ENCODE data around the gene ZNF79. TPM values are rescaled to one million over a fixed set of nuclear protein-coding genes. Genes with fewer than 3 reads are reported as not detected.

The ZNF79 gene
- total and polyA plus RNA-seq, 2 of the 4 experiments (the other 2 are of a cell fraction): 5.6 to 15.4 TPM

DNA sequence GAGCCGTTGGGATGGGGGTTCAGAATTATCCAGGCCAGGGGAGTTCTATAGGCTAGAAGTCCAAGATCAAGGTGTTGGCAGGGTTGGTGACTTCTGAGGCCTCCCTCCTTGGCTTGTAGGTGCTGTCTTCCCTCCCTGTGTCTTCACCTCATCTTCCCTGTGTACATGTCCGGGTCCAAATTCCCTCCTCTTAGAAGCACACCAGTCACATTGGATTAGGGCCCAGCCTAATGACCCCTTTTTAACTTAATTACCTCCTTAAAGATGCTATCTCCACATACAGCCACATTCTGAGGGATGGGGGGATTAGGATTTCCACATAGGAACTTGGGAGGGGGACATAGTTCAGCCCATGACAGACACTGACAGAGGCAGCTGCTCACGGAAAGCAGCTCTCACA, 39.2 kb downstream of the ZNF79 start:
- ATAC-seq (ENCODE audit: low read depth): no peak
- ChIA-PET CTCF (no interaction called here), POLR2A (ENCODE audit: unreplicated experiment) (no interaction called here)
- H3K9me3 ChIP-seq (ENCODE audit: control insufficient read depth, insufficient read depth, low read length): no peaks in the 10 kb centered on the region
- peaks cover 6% of the 10 kb centered on the region for H3K4me1 ChIP-seq (ENCODE audit: control insufficient read depth, insufficient read depth, low read length)
- no peak overlapping the region for H3K14ac ChIP-seq (replicated peaks; ENCODE audit: low read depth, low read length)
- no peak overlapping the region for H4K91ac ChIP-seq (ENCODE audit: insufficient read depth, low read depth, low read length)
- H2AK9ac ChIP-seq (replicated peaks; ENCODE audit: low read depth, low read length, poor library complexity): no peak overlapping the region
- dilution Hi-C loops (cut with HindIII; ENCODE audit: low sequenced_read_pairs, unreplicated experiment): no loop called here
- H3K27me3 ChIP-seq (ENCODE audit: control insufficient read depth, insufficient read depth, low read length): no peaks in the 10 kb centered on the region
- H3K36me3 ChIP-seq (ENCODE audit: control insufficient read depth, insufficient read depth, low read length): peaks cover 53% of the 10 kb centered on the region
- peak overlapping the region; percentile 26 for H2BK5ac ChIP-seq (ENCODE audit: low read depth, low read length, poor library complexity, severe bottlenecking)
- no peak overlapping the region for H4K8ac ChIP-seq (ENCODE audit: low read depth in 2 of 2, low read length in 2 of 2)
- TF ChIP-seq SMC3 (IDR thresholded peaks at IDR 0.05; ENCODE audit: low read depth, low read length) (no peak), RCOR1 (IDR thresholded peaks at IDR 0.05; ENCODE audit: insufficient replicate concordance, low read length) (no peak), POLR2A (IDR thresholded peaks at IDR 0.05; ENCODE audit: low read depth, low read length) (no peak), BHLHE40 (IDR thresholded peaks at IDR 0.05; ENCODE audit: low read depth, low read length) (no peak)
- TF ChIP-seq, protein P1, sequence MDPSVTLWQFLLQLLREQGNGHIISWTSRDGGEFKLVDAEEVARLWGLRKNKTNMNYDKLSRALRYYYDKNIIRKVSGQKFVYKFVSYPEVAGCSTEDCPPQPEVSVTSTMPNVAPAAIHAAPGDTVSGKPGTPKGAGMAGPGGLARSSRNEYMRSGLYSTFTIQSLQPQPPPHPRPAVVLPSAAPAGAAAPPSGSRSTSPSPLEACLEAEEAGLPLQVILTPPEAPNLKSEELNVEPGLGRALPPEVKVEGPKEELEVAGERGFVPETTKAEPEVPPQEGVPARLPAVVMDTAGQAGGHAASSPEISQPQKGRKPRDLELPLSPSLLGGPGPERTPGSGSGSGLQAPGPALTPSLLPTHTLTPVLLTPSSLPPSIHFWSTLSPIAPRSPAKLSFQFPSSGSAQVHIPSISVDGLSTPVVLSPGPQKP (IDR thresholded peaks at IDR 0.05; ENCODE audit: borderline replicate concordance, low read depth, low read length): no peak
- TF ChIP-seq, protein P2, sequence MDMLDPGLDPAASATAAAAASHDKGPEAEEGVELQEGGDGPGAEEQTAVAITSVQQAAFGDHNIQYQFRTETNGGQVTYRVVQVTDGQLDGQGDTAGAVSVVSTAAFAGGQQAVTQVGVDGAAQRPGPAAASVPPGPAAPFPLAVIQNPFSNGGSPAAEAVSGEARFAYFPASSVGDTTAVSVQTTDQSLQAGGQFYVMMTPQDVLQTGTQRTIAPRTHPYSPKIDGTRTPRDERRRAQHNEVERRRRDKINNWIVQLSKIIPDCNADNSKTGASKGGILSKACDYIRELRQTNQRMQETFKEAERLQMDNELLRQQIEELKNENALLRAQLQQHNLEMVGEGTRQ (IDR thresholded peaks at IDR 0.05; ENCODE audit: low read depth, low read length): no peak
- no peak overlapping the region for H2BK120ac ChIP-seq (ENCODE audit: low read depth, low read length)
- no peak overlapping the region for H3K4ac ChIP-seq (ENCODE audit: low read depth, low read length)
- no peak overlapping the region for H3K23ac ChIP-seq (ENCODE audit: low read depth, low read length)
- no peak overlapping the region for H4K5ac ChIP-seq (ENCODE audit: low read depth, low read length)
- no peak overlapping the region for H3K27ac ChIP-seq (ENCODE audit: insufficient read depth, low read length)
- in situ Hi-C loops (cut with MboI; ENCODE audit: low sequenced_read_pairs): no loop called here
- H2AFZ ChIP-seq (replicated peaks; ENCODE audit: low read length, poor library complexity): no peak overlapping the region
- intact Hi-C loops (cut with micrococcal nuclease): no loop called here
- peaks cover 7% of the 10 kb centered on the region; the same call in 1 of the 2 replicates for H3K9me1 ChIP-seq (ENCODE audit: insufficient read depth, low read length)
- WGBS, 2 experiments (ENCODE audit: extremely low coverage in 2 of 2, insufficient read length in 1 of 2): 86% methylated on average over 1 of the region's 3 CpGs; no CpG with 5 or more reads in 1 of the 2 experiments
- no peak for DNase-seq
- no peak overlapping the region for H3K4me2 ChIP-seq (ENCODE audit: low read depth, low read length)
- H4K20me1 ChIP-seq (ENCODE audit: insufficient read depth, low read length): no peaks in the 10 kb centered on the region
- H3K79me1 ChIP-seq (ENCODE audit: low read depth in 1 of 2, low read length in 2 of 2): no peaks in the 10 kb centered on the region; a peak in 2 of 4 replicates
- no peak overlapping the region for H3K4me3 ChIP-seq (ENCODE audit: insufficient read depth, low read depth, low read length)
- no peak overlapping the region for H3K56ac ChIP-seq (ENCODE audit: extremely low read depth, insufficient read depth, low read length)
- H2AK5ac ChIP-seq (ENCODE audit: low read depth, low read length): no peak overlapping the region
- no TSS peak for BruUV-seq (replicated peaks)
- H3K18ac ChIP-seq (ENCODE audit: low read depth, low read length): no peak overlapping the region
- H2BK15ac ChIP-seq (ENCODE audit: low read depth, low read length): no peak overlapping the region
- H3K9ac ChIP-seq (ENCODE audit: low read depth, low read length): no peak overlapping the region
- no peak overlapping the region for H2BK20ac ChIP-seq (ENCODE audit: low read depth, low read length)

All from IMR-90 (cell line).